H9 (cell line): Measurements from ENCODE around the gene CX3CR1. TPM values are rescaled to one million over a fixed set of nuclear protein-coding genes. Genes with fewer than 3 reads are reported as not detected.

Source experiments
- DNase-seq: peaks from one replicate; pipeline ENCODE4 v3.0.0-alpha.2; 2017
- H2AFZ ChIP-seq: one replicate; pipeline ENCODE4 v1.6.1; 2013; ENCODE audit warnings: mild to moderate bottlenecking, low read length, control low read depth, moderate library complexity
- H2AK5ac ChIP-seq: 2 replicates; pipeline ENCODE4 v1.6.1; 2013; ENCODE audit warnings: low read length, control low read depth, mixed read lengths; ENCODE audit not compliant: insufficient read length
- H2BK120ac ChIP-seq: one replicate; pipeline ENCODE4 v1.6.1; 2013; ENCODE audit warnings: low read depth, mild to moderate bottlenecking, low read length, control low read depth, inconsistent platforms; ENCODE audit not compliant: poor library complexity, severe bottlenecking
- H2BK12ac ChIP-seq: 2 replicates; pipeline ENCODE4 v1.6.1; 2013; ENCODE audit warnings: low read length, control low read depth, mixed read lengths, low read depth; ENCODE audit not compliant: insufficient read length
- H2BK15ac ChIP-seq: 2 replicates; pipeline ENCODE4 v1.6.1; 2013; ENCODE audit warnings: low read depth, low read length, control low read depth
- H2BK20ac ChIP-seq: one replicate; pipeline ENCODE4 v1.6.1; 2013; ENCODE audit warnings: low read depth, mild to moderate bottlenecking, low read length, control low read depth, inconsistent platforms; ENCODE audit not compliant: poor library complexity, severe bottlenecking
- H2BK5ac ChIP-seq: 2 replicates; pipeline ENCODE4 v1.6.1; 2013; ENCODE audit warnings: low read length, control low read depth, mixed read lengths; ENCODE audit not compliant: insufficient read length
- H3K14ac ChIP-seq: 2 replicates; pipeline ENCODE4 v1.6.1; 2013; ENCODE audit warnings: low read length, control low read depth; ENCODE audit not compliant: insufficient read depth
- H3K18ac ChIP-seq: 2 replicates; pipeline ENCODE4 v1.6.1; 2013; ENCODE audit warnings: low read depth, mild to moderate bottlenecking, mixed read lengths, low read length, control low read depth; ENCODE audit not compliant: insufficient read length
- H3K23ac ChIP-seq: 2 replicates; pipeline ENCODE4 v1.6.1; 2013; ENCODE audit warnings: low read length, control low read depth, mixed read lengths, low read depth; ENCODE audit not compliant: insufficient read length
- H3K23me2 ChIP-seq: 2 replicates; pipeline ENCODE4 v1.6.1; 2013; ENCODE audit warnings: low read depth, mild to moderate bottlenecking, mixed read lengths, low read length, control low read depth; ENCODE audit not compliant: insufficient read length, poor library complexity, severe bottlenecking
- H3K27ac ChIP-seq: 2 replicates; pipeline ENCODE4 v1.5.1; 2013; ENCODE audit warnings: low read length, control low read depth, mixed read lengths, low read depth; ENCODE audit not compliant: insufficient read length
- H3K27me3 ChIP-seq: 2 replicates; pipeline ENCODE4 v1.6.1; 2013; ENCODE audit warnings: low read length, control low read depth, inconsistent platforms; ENCODE audit not compliant: insufficient read depth
- H3K4ac ChIP-seq: 2 replicates; pipeline ENCODE4 v1.6.1; 2013; ENCODE audit warnings: low read depth, mild to moderate bottlenecking, control low read depth, inconsistent platforms, low read length, moderate library complexity
- H3K4me1 ChIP-seq: 2 replicates; pipeline ENCODE4 v1.6.1; 2013; ENCODE audit warnings: low read length, control low read depth, inconsistent platforms; ENCODE audit not compliant: insufficient read depth
- H3K4me2 ChIP-seq: 2 replicates; pipeline ENCODE4 v1.6.1; 2013; ENCODE audit warnings: low read length, control low read depth, mixed read lengths; ENCODE audit not compliant: insufficient read length, insufficient read depth
- H3K56ac ChIP-seq: 2 replicates; pipeline ENCODE4 v1.6.1; 2013; ENCODE audit warnings: low read depth, mild to moderate bottlenecking, mixed read lengths, low read length, control low read depth; ENCODE audit not compliant: insufficient read length
- H3K79me1 ChIP-seq: 2 replicates; pipeline ENCODE4 v1.6.1; 2013; ENCODE audit warnings: low read depth, mild to moderate bottlenecking, moderate library complexity, low read length, control low read depth, inconsistent platforms; ENCODE audit not compliant: insufficient read depth, poor library complexity, severe bottlenecking
- H3K79me2 ChIP-seq: 2 replicates; pipeline ENCODE4 v1.6.1; 2013; ENCODE audit warnings: low read length, control low read depth, inconsistent platforms; ENCODE audit not compliant: insufficient read depth
- H3K9ac ChIP-seq: 2 replicates; pipeline ENCODE4 v1.6.1; 2013; ENCODE audit warnings: low read length, control low read depth, mixed read lengths; ENCODE audit not compliant: insufficient read length; ENCODE audit errors: extremely low read depth
- H3K9me3 ChIP-seq: one replicate; pipeline ENCODE4 v1.6.1; 2013; ENCODE audit warnings: low read depth, low read length, inconsistent platforms; ENCODE audit not compliant: control insufficient read depth
- H3T11ph ChIP-seq: one replicate; pipeline ENCODE4 v1.6.1; 2013; ENCODE audit warnings: mild to moderate bottlenecking, low read length, control low read depth, inconsistent platforms
- H4K20me1 ChIP-seq: one replicate; pipeline ENCODE4 v1.6.1; 2013; ENCODE audit not compliant: control insufficient read depth, insufficient read length, insufficient read depth
- H4K5ac ChIP-seq: 2 replicates; pipeline ENCODE4 v1.6.1; 2013; ENCODE audit warnings: low read depth, mild to moderate bottlenecking, mixed read lengths, low read length, control low read depth; ENCODE audit not compliant: insufficient read length
- H4K8ac ChIP-seq: replicated peaks from 2 replicates; pipeline ENCODE4 v1.6.1; 2013; ENCODE audit warnings: low read length, control low read depth, mixed read lengths, low read depth; ENCODE audit not compliant: insufficient read length
- H4K91ac ChIP-seq: 2 replicates; pipeline ENCODE4 v1.6.1; 2013; ENCODE audit warnings: low read depth, mild to moderate bottlenecking, moderate library complexity, mixed read lengths, low read length, control low read depth; ENCODE audit not compliant: insufficient read length
- H3K27ac Mint-ChIP-seq, 3 experiments: 2 replicates in 2 of 3; 3 replicates in 1 of 3; pipeline ENCODE4 v1.8.0; 2020 to 2021; ENCODE audit warnings: mixed read lengths in 3 of 3, mild to moderate bottlenecking in 1 of 3, moderate library complexity in 1 of 3
- H3K27me3 Mint-ChIP-seq: 2 replicates; pipeline ENCODE4 v1.8.0; 2021; ENCODE audit warnings: low read depth, mild to moderate bottlenecking, moderate library complexity, mixed read lengths
- H3K36me3 Mint-ChIP-seq, 3 experiments: 2 replicates in 2 of 3; 3 replicates in 1 of 3; pipeline ENCODE4 v1.8.0; 2020 to 2021; ENCODE audit warnings: low read depth in 3 of 3, mixed read lengths in 3 of 3; ENCODE audit not compliant: insufficient read depth in 1 of 3
- H3K4me1 Mint-ChIP-seq, 2 experiments: 2 replicates each; pipeline ENCODE4 v1.8.0; 2020; ENCODE audit warnings: mixed read lengths in 2 of 2
- H3K4me3 Mint-ChIP-seq, 2 experiments: 2 replicates in 1 of 2; 3 replicates in 1 of 2; pipeline ENCODE4 v1.8.0; 2020 to 2021; ENCODE audit warnings: mild to moderate bottlenecking in 2 of 2, mixed read lengths in 2 of 2, moderate library complexity in 1 of 2
- H3K9me3 Mint-ChIP-seq, 2 experiments: 2 replicates in 1 of 2; 3 replicates in 1 of 2; pipeline ENCODE4 v1.8.0; 2020; ENCODE audit warnings: mild to moderate bottlenecking in 2 of 2, mixed read lengths in 2 of 2, moderate library complexity in 1 of 2
- CTCF ChIP-seq: fragments of 200-600 bp; sonication (generic); conservative IDR thresholded peaks from 3 replicates; pipeline ENCODE4 v1.8.0; 2021; ENCODE audit warnings: antibody characterized with exemption, mild to moderate bottlenecking
- total RNA-seq: library from RNA; stranded (reverse); gene quantifications from 2 replicates; pipeline ENCODE4 v1.2.1, GENCODE V29; 2021

Gene CX3CR1
- total RNA-seq, 1 experiment from 2014 or later, result not detected

DNA sequence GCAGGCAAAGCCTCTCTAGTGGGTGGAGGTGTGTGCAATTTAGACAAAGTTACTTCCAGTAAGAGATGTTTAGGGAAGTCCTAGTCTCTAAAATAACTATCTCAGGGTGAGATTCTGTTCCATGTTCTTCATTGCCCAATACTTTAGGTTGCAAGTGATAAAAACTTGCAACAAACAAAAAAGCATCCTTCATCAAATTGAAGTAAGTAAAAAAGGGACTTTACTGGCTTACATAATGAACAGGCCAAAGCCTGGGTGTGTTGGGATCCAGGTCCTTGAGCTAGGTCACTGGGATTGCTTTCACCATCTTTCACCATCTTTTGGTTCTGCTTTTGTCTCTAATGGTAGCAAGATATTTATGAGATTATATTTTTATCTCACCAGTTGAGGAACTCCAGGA lies 38.3 kb downstream of the CX3CR1 start:
- Histone ChIP-seq H3K14ac (no peak overlapping the region), H4K91ac (no peak overlapping the region), H3K23ac (no peak overlapping the region), H3K4me1 (no peaks in the 10 kb centered on the region), H4K8ac (no peak overlapping the region), H2AFZ (no peak overlapping the region), H2BK15ac (no peak overlapping the region), H3K9ac (no peak overlapping the region), H4K20me1 (no peaks in the 10 kb centered on the region), H3K27me3 (no peaks in the 10 kb centered on the region), H2AK5ac (no peak overlapping the region), H2BK20ac (no peak overlapping the region), H3K18ac (no peak overlapping the region), H4K5ac (no peak overlapping the region), H3K79me2 (no peaks in the 10 kb centered on the region), H3T11ph (no peak overlapping the region), H3K27ac (no peak overlapping the region), H3K9me3 (no peaks in the 10 kb centered on the region), H3K79me1 (no peaks in the 10 kb centered on the region), H2BK120ac (no peak overlapping the region), H2BK12ac (no peak overlapping the region), H3K56ac (no peak overlapping the region), H3K4me2 (no peak overlapping the region), H2BK5ac (no peak overlapping the region), H3K4ac (no peak overlapping the region), H3K23me2 (no peaks in the 10 kb centered on the region)
- H3K36me3 Mint-ChIP-seq, result no peaks in the 10 kb centered on the region
- H3K9me3 Mint-ChIP-seq, result no peaks in the 10 kb centered on the region
- no peak overlapping the region for H3K27ac Mint-ChIP-seq
- no peak for TF ChIP-seq CTCF
- no peak for DNase-seq
- peaks cover 4% of the 10 kb centered on the region in 2 experiments; a peak in 3 of 4 replicates for H3K4me1 Mint-ChIP-seq
- H3K4me3 Mint-ChIP-seq, result no peak overlapping the region
- H3K27me3 Mint-ChIP-seq, result peaks cover 14% of the 10 kb centered on the region
